Fibroblast of skin of right quadriceps (primary cell): Measurements from ENCODE around the gene CXCL16.

Experiments
- DNase-seq: peaks from one replicate; pipeline ENCODE4 v3.0.0-alpha.2; 2013

CXCL16 gene

DNA sequence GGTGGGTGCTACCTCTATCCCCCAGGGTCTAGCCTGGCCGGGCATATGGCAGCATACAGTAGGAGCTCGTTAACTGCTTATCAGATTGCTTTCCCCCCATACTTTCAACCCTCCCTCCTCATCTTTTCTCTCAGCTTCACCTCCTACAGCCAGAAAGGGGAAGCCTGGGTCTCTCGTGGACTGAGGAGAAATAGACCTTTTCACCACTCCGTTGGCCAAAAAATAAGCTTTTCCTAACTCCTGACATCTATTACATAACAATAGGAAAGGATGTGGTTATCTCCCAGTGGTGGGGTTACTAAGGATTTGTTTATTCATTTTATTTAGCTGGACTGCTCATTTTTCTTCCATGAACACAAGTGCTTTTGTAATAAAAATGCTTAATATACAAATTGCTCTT lies 9.0 kb upstream of the CXCL16 start:
- no peak for DNase-seq

DNA sequence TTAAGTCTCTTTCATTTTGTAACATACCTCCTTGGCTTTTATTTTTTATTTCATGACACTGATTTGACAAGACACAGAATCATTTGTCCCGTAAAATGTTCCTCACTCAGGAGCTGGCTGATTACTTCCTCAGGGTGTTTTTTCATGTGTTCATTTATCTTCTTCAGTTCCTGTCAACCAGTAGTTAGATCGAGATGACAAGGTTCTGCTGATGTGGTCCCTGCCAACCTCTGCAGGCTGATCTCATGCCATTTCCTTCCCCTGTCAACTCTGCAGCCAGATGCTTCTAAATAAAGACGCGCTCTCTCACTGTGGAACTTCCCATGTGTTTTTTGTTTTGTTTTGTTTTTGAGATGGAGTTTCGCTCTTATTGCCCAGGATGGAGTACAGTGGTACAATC lies 8.1 kb upstream of the CXCL16 start:
- DNase-seq: no peak

DNA sequence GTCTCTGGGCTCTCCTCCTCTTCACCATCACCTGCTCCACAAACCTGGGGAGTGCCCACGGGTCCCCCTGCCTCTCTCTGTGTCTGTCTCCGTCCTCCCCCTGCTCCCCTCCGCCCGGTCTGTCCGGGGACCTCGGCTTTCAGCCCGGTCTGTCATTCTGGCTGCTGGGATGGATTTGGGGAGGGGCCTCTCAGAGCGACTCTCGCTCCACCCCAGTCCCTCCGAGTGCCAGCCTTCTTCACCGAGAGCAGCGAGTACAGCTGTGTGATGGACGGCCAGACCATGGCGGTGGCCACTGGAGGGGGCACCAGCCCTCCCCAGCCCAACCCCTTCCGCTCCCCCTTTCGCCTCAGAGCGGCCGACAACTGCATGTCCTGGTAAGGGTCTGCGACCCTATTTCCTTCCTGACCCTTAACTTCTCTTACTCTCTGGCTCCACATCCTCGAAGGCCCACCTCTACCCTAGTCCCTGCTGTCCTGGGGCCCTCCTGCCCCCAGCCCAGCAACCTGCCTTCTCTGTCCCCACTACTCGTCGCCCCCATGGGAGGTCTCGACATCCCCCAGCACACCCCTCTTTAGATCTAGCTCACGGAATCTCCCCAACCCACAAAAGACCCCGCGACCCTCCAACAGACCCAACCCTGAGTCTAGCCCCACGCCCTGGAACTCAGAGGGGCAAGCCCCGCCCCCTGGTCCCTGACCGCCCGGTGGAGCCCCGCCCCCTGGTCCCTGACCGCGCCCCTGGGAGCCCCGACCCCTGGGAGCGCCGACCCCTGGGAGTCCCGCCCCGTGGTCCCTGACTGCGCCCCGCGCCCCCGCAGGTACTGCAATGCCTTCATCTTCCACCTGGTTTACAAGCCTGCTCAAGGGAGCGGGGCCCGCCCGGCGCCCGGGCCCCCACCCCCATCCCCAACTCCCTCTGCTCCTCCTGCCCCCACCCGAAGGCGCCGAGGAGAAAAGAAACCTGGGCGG lies 5.6 kb upstream of the CXCL16 start:
- DNase-seq: no peak

DNA sequence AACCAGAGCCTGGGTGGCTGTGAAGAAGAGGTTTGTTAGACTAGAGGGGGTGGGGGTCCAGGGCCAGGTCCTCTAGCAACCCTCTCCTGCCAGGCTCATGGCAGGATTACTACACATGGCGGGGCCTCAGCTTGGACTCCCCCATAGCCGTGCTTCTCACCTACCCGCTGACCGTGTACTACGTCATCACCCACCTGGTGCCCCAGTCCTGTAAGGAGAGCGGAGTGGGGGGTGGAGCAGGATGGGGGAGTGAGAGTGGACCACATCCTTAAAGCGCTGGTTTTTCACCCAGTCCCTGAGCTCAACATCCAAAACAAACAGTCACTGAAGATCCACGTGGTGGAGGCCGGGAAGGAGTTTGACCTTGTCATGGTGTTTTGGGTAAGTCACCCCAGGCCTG lies 4.2 kb upstream of the CXCL16 start:
- no peak for DNase-seq

DNA sequence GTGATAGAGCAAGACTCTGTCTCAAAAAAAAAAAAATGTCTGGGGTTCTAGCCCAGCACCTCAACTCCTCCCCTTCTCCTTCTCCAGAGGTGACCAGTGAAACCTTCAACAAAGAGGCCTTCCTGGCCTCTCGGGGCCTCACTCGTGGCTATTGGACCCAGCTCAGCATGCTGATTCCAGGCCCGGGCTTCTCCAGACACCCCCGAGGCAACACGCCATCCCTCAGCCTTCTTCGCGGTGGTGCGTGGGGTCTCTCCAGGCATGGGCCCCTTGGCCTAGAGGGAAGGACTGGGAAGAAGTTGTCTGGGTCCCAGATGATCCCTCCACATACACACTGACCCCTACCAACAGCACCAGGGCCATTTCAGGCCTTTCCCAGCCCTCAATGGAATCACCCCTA lies 3.5 kb upstream of the CXCL16 start:
- DNase-seq: no peak

DNA sequence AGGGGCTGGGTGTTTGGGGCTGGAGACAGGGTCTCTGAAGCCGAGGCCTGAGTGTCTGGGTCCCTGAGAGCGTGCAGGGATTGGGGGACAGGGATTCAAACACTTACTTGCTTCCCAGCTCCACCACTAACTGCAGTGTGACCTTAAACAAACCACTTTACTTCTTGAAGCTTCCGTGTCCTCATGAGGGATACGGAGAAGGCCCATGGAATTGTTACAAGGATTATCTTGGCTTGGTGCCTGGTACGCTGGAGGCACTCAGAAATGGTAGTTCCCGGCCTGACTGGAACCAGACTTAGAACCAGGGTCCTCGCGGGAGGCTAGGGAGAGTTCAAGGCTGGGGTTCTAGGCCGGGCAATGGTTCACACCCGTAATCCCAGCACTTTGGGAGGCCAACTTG lies 2.9 kb upstream of the CXCL16 start:
- DNase-seq: no peak

DNA sequence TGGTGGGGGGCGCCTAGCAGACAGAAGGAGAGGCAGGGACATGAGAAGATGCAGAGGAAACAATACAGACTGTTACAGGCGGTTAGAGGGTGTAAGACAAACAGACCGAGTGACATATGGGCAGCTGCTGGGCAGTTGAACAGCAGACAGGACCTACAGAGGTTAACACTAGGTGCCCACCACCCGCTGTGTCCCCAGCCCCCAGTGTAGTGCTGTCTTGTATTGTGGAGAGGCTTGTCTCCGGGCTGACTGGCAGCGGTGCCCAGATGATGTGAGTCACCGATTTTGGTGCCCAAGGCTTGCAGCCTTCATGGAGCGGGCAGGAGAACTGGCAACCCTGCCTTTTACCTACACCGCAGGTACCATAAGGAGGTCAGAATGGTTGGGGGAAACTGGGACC lies 2.4 kb upstream of the CXCL16 start:
- DNase-seq: no peak

DNA sequence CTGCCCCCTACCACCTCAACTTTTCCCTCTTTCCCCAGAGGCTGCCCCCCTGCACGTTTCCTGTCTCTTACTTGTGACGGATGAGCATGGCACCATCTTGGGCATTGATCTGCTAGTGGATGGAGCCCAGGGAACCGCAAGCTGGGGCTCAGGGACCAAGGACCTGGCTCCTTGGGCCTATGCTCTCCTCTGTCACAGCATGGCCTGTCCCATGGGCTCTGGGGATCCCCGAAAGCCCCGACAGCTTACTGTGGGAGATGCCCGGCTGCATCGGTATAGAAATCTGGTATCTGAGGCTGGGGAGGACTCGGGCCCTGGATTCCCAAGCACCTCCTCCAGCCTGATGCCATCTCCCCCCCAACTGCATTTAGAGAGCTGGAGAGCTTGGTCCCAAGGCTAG lies 1.8 kb upstream of the CXCL16 start:
- DNase-seq: no peak

DNA sequence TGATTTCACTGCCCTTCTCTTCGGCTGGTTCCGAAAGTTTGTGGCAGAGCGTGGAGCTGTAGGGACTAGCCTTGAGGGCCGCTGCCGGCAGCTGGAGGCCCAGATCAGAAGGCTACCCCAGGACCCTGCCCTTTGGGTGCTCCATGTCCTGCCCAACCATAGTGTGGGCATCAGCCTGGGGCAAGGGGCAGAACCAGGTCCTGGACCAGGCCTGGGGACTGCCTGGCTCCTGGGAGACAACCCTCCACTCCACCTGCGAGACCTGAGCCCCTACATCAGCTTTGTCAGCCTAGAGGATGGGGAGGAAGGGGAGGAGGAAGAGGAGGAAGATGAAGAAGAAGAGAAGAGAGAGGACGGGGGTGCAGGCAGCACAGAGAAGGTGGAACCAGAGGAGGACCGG lies 856 bp upstream of the CXCL16 start:
- DNase-seq: no peak

DNA sequence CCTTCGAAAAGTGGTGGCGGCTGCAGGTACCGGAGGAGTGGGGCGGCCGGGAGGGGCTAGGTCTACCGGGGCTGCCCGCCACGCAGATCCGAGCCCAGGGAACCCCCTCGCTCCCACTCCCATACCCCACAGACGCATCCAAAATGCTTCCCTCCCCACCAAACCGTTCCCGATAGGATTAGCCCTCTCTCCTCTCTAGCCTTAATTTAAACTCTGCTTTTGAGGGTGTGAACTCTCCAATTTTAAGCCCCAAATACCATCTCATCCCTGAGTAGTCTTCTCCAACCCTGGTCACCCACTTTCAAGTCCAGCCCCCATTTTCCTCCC lies 260 bp upstream of the CXCL16 start:
- no peak for DNase-seq

DNA sequence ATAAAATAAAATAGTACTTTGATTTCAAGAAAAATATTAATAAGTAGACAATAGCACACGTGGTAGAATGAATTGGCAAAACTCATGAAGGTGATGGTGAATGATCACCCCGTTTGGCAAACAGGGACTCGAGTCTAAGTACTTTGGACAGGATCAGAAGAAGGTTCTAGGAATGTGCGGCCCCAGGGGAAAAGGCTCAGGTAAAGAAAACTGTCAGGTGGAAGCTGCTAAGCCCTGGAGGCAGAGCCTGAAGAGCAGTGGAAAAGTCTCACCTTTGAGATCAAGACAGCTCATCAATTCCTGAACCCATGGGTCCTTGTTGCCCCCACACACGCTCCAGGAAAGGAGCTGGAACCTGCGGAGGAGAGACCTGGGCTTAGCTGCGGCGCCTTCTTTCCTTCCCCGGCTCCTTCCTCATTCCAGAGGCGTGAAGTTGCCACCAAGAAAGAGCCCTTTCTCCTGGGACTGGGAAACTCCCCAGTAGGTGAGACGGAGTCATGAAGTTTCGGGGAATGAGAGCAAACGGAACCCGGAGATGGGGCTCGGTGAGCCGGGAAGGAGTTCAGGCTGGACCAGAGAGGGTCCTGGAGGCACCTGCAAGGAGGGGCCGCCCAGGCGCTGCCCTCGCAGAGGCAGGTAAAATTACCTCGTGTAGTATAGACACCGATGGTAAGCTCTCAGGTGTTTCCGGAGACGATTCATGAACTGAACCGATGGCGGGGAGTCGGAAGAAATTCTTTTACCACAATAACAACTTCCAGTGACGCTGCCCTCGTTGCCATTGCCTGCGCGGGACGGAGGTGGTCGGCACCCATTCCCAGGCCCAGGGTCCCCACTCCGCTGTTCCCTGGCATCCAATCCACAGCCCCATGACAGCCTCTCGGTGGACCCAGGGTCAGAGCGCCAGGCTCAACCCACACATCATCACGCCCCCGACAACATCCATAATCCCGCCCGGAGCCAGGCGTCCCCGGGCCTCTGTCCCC lies 1.3 kb downstream of the CXCL16 start:
- no peak for DNase-seq

DNA sequence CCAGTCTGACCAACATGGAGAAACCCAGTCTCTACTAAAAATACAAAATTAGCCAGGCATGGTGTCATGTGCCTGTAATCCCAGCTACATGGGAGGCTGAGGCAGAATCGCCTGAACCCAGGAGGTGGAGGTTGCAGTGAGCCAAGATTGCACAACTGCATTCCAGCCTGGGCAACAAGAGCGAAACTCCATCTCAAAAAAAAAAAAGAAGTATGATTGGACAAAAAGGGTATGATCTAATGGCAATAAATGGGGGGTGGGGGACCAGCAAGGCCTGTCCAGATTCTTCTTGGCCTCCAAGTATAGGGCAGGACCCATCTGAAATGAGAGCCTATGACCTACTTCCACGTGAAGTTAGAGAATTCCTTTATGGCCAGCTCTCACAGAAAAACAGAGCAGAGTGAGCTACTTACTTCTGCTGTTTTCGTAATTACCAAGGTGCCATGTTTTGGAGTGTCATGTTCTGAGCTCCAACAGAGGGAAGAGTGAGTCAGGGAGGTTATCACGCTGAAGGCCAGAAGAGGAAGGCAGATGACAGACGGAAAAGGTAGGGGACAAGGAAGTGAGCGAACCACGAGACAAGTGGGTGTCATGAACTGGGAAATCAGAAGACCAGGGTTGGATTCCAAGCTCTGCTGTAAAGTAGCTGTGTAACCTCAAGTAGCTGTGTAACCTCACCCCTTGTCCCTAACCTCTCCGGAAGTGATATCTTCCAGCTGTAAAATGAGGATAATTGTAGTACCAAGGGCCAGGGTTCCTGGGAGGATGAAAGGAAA lies 3.7 kb downstream of the CXCL16 start:
- DNase-seq: no peak

DNA sequence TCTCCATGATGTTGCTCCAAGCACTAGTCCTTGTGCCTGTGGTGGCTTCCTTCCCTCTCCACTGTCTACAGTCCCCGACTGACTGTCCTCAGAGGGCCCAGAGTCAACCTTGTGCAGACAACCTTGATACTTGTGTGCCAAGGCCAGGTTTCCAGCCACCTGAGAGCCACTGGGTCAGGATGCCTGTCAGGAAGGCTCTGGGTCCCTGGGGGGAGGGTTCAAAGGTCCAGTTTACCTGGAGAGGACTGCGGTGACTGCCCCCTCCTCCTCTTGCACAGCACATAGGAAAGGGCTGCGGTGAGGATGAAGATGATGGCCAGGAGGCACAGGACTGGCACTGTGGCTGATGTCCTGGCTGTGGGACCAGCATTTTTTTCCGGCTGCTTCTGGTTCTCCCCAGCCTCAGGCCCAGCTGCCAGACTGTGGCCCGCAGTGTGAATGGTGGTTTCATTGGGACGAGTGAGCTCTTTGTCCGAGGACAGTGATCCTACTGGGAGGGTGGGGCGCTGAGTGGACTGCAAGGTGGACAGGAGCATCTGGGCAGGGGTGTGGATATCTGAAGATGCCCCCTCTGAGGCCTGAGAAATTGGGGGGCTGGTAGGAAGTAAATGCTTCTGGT lies 4.8 kb downstream of the CXCL16 start:
- DNase-seq: no peak

DNA sequence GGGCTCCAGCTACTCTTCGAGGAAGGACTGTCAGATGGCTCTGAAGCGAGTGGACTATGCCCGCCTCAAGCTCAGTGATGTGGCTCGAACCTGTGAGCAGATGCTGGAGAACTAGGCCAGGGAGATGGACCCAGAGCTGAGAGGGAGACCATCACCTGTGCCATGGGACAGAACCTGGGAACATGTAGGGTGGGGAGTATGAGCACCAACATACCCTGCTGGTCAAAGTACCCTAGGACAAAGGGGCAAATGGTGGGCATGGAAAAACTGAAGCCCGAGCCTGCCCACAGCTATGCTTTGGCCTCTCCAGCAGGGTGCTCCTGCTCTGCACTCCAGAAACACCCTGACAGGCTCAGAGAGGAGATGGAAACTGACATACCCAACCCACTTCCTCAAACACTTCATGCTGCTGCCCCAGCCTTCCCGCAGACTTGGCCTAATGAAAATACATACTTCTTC lies 6.6 kb downstream of the CXCL16 start:
- no peak for DNase-seq

DNA sequence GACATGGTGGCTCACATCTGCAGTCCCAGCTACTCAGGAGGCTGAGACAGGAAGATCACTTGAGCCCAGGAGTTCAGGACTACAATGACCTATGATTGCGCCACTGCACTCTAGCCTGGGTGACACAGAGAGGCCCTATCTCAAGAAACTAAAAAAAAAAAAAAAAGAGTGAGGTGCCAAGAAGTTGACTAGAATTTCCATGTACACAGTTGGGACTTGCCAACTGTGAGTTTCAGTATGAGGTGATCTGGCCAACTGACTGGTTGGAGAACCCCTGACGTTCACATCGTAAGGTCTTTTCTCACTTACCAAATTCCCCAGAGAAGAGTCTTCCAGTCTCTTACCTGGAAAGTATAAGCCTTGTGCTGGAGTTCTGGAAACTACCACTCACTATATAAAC lies 11.6 kb downstream of the CXCL16 start:
- DNase-seq: no peak

DNA sequence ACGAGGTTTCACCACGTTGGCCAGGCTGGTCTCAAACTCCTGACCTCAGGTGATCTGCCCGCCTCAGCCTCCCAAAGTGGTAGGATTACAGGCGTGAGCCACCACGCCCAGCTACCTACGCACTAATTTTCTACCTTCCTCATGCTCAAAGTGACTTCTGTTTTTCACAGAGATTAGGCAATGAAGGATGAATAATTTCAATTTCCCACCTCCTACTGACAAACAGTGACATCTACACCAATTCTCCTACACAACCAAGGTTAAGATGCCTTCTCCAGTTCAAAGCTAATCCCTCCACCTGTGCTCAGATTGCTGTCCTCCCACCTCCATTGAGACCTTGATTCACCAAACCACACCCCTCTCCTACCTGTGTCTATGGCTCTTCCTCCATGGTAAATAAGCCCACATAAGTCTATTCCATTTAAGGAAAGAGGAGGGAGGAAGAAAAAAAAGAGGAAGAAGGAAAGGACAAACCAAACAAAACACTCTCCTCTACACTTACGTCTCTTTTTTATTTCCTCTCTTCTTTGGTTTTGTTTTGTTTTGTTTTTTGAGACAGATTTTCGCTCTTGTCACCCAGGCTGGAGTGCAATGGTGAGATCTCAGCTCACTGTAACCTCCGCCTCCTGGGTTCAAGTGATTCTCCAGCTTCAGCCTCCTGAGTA lies 13.9 kb downstream of the CXCL16 start:
- DNase-seq: no peak

DNA sequence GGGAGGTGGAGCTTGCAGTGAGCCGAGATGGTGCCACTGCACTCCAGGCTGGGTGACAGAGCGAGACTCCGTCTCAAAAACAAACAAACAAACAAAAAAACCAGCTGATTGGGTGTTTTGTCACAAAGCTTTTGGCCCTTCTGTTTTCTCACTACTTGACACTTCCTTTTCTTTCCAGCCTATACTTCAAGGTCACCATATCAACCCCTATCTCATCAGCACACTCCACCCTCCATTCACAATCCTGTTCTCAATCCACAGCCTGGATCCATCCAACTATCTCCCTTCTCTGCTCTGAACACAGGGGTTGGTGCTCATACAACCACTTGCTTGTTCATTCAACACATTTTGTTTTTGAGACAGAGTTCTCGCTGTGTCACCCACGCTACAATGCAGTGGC lies 15.1 kb downstream of the CXCL16 start:
- DNase-seq: no peak

DNA sequence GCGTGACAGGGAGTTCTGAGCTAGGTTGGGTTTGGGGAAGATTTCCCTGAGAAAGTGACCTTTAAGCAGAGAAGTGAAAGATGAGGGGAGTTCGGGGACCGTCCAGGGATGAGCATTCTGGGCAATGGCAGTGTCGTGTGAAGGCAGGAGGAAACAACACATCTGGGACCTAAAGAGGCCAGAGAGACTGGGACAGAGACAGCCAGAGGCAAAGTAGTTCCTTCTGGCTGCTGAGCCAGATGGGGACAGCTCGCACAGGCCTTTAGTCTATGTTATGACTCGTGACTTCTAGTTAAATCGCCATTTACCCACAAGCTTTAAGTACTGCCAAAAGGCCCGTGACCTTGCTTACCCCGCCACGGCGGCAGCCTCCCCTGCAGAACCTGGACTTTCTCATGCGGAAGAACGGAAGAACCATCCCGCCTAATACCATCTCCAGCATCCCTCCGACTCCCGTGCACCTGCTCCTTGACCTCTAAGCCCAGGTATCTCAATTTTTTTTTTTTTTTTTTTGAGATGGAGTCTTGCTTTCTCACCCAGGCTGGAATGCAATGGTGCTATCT lies 17.0 kb downstream of the CXCL16 start:
- no peak for DNase-seq

DNA sequence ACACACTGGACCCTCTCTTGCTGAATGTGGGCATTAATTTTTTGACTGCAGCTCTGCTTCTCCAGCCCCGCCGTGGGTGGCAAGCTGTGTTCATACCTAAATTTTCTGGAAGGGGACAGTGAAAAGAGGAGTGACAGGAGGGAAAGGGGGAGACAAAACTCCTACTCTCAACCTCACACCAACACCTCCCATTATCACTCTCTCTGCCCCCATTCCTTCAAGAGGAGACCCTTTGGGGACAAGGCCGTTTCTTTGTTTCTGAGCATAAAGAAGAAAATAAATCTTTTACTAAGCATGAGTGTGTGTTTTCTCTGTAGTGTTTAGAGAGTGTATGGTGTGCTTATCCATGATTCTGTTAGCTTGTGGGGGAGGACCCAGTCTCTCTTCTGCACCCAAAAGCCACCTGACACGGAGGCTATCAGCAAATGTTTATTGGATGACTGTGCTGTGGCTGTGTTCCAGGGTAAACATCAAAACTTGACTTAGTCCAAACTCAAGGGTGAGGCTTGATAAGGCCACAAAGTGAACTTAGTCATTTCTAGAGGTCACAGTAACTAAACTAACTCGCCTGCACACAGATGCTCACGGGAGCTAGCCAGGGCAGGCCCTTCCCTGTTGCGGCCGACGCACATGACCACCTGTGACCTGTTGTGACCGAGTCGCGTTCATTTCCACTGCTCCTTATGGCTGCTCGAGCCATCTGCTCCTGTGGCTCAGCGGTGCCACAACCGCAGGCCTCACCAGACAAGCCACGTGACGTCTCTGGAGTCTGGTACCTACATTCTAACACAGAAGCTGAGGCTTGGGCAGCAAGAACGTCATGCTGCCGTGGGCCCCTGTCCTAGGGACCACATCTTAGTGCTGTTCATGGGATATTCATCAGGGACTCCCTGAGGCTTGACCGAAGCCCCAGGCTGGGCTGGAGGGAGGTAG lies 18.3 kb downstream of the CXCL16 start:
- DNase-seq: no peak

DNA sequence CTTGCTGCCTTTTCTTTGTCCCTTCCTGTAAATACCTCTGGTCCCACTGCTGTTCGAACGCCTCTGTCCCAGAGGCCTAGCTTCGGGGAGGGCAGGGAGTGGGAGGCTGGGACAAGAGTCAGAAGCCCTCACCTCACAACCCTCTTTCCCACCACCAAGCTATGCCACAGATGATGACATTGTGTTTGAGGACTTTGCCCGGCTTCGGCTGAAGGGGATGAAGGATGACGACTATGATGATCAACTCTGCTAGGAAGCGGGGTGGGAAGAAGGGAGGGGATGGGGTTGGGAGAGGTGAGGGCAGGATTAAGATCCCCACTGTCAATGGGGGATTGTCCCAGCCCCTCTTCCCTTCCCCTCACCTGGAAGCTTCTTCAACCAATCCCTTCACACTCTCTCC lies 18.9 kb downstream of the CXCL16 start:
- no peak for DNase-seq
